Kidney tubule cell (primary cell): ENCODE measurements around the gene KCTD14.
"Not testable (repeated sequence)": the region's sequence is repeated elsewhere in the genome, so short reads cannot be mapped to it uniquely, and the experiment has no call there.

ENCODE experiments used
- DNase-seq: peaks from one replicate; pipeline ENCODE4 v3.0.0-alpha.2; 2018; ENCODE audit warnings: low spot score

Gene KCTD14

DNA sequence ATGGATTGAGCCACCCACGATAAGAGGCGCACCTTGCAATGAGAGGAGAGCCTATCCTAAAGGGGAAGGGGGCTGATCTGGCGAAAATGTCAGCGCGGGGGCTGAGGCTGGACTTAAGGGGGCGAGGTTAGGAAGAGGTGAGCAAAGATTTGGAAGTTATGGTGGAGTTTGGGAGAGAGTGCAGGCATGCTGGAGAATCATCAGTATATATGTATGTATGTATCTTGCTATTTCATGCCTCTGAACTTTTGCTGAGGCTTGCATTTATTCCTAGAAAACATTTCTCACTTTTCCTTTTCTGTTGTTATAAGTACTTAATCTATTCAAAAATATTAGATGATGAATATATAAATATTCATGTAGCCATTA lies 23.4 kb upstream of the KCTD14 start:
- no peak for DNase-seq

GRCh38 chr11:78045851-78046485 lies 22.9 kb upstream of the KCTD14 start:
- DNase-seq, result peak; percentile 68

DNA sequence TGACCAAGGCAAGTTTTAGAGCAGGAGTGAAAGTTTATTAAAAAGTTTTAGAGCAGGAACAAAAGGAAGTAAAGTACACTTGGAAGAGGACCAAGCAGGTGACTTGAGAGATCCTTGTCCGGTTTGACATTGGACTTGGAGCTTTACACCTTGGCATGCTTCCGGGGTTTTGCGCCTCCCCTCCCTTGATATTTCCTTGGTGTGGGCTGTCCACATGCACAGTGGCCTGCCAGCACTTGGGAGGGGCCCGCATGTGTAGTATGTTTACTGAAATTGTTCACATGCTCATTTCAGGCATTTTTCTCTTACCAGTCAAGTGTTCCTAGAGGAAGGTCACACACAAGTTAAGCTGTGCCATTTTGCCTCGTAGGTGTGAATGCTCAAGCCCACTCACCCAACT lies 21.6 kb upstream of the KCTD14 start:
- no peak for DNase-seq

GRCh38 chr11:78041843-78042440 lies 18.9 kb upstream of the KCTD14 start:
- DNase-seq, result peak; percentile 85

GRCh38 chr11:78041380-78041719 lies 18.3 kb upstream of the KCTD14 start:
- not testable (repeated sequence) for DNase-seq

GRCh38 chr11:78040691-78041379 lies 17.8 kb upstream of the KCTD14 start:
- peak; percentile 28 for DNase-seq

DNA sequence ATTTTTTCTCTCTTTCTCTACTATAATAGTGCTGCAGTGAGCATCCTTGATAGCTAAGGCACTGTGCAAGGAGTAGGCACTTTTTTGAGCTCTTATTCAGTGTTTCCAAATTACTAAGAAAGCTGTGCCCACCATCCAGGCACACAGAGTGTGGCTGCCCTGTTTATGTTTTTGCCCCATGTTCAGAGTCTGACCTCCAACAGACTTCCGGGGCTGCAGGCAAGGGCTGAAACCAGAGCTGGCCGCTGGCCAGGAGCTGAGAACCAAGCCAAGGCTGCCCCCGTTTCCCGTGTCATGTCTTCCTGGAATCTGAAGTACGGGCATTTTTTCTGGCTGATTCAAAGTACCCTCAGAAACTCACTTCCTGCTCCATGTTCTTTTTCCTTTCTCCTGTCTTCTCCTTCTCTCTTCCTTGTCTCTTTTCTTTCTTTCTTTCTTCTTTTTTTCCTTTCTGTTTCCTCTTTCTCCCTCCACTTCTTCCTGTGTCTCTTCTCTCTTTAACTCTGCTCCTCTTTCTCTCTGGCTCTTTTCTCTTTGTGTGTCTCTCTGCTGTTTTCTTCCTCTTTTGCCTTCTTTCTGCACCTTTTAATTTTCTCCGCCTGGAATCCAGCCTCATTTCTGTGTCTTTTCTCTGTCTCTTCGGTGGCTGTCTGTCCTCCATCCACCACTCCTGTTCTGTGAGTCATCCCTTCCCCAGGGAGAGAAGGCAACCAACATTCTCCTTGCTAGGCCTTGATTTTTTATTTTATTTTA lies 17.0 kb upstream of the KCTD14 start:
- DNase-seq, result peak; percentile 93

- DNase-seq, result no peak
These were observed 16.4 kb upstream of the KCTD14 start for GRCh38 chr11:78039391-78039918.

- peak; percentile 85 for DNase-seq
These were observed 15.7 kb upstream of the KCTD14 start for GRCh38 chr11:78038697-78039313.

- DNase-seq, result no peak
These were observed 14.9 kb upstream of the KCTD14 start for GRCh38 chr11:78037825-78038620.

DNA sequence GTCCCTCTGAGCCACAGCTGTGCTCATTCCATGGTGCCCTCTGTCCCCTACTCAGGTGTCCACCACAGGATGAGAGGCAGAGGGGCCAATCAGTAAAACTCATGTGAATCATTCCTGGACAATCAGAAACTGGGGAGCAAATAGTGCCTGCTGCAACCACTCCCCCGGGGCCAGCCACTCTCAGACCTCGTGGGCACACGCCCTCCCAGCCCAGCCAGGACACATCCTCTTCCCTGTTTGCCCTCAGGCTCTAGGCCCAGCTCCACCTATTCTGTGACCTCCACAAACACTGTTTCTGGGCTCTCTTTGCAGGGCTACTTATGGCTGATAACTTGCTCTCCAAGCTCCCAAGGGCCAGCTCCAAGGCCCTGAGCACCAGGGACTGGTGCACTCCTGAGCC lies 14.0 kb upstream of the KCTD14 start:
- peak; percentile 22 for DNase-seq

DNA sequence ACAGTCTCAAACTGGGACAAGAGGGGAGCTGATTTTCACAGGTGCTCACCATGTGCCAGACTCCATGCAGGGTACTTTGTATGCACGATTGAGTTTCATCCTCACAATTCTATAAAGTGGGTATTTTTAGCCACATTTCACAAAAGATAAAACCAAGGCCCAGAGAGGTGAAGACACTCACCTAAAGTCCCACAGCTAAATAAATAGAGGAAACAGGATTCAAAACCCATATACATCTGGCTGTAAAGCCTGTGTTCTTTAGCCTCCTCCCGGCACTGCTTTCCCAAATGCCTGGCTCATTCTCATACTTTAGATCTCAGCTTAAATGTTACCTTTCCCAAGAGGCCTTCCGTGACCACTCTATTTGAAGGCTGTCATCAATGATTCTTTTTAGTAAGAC lies 13.2 kb upstream of the KCTD14 start:
- no peak for DNase-seq

GRCh38 chr11:78034623-78035022 lies 11.5 kb upstream of the KCTD14 start:
- DNase-seq, result no peak

DNA sequence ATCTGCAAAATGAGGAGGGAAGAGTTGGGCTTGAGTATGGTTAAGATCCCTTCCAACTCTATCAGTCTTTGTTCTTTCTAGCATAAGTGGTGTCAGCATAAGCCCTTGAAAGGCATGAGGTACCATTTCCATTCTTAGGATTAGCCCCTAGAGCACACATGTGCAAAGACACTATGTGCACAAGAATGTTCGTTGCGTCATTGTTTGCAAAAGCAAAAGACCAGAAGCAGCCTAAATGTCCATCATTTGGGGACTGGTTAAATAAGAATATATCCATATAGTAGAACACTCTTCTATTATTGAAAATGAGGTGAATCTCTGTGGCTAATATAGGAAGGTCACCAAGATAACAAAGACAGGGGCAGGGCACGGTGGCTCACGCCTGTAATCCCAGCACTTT lies 10.0 kb upstream of the KCTD14 start:
- no peak for DNase-seq

- DNase-seq, result no peak
These were observed 9.0 kb upstream of the KCTD14 start for GRCh38 chr11:78032090-78032489.

- no peak for DNase-seq
These were observed 8.6 kb upstream of the KCTD14 start for GRCh38 chr11:78031629-78032028.

GRCh38 chr11:78030429-78031325 lies 7.6 kb upstream of the KCTD14 start:
- DNase-seq, result peak; percentile 48

DNA sequence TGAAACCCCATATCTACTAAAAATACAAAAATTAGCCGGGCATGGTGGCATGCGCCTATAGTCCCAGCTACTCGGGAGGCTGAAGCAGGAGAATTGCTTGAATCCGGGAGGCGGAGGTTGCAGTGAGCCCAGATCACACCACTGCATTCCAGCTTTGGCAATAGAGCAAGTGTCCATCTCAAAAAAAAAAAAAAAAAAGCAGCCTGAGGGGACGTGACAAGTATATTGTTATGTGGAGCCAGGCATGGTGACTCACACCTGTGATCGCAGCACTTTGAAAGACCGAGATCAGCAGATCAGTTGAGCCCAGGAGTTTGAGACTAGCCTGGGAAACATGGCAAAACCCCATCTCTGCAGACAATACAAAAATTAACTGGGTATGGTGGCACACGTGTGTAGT lies 5.3 kb upstream of the KCTD14 start:
- peak; percentile 64 for DNase-seq

DNA sequence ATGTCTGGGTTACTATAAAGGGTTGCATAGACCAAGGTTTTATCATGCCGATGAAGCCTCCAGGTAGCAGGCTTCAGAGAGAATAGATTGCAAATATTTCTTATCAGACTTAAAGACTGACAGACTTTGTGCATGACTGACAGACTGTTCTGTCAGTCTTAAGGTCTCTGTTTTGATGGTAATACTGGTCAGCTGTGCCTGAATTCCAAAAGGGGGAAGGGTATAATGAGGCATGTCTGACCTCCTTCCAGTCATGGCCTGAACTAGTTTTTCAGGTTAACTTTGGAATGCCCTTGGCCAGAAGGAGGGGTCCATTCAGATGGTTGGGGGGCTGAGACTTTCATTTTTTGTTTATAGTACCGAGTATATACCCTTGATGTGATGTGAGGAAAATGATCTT lies 4.7 kb upstream of the KCTD14 start:
- no peak for DNase-seq

- no peak for DNase-seq
These were observed 2.3 kb upstream of the KCTD14 start for GRCh38 chr11:78025378-78025777.
